Measurements from ENCODE around the gene GAD1.

- TF ChIP-seq CTCF (conservative IDR thresholded peaks at IDR 0.05; ENCODE audit: low read depth, low read length) (no peak), EZH2 (IDR thresholded peaks at IDR 0.05; ENCODE audit: borderline replicate concordance, low read depth, low read length, poor library complexity, severe bottlenecking) (no peak)
These were observed 71.2 kb downstream of the GAD1 start for GRCh38 chr2:170887896-170888295.

All from A673 (cell line).